Measurements from ENCODE around the gene STX12.
"Not testable (repeated sequence)": the region's sequence is repeated elsewhere in the genome, so short reads cannot be mapped to it uniquely, and the experiment has no call there.

Gene STX12

DNA sequence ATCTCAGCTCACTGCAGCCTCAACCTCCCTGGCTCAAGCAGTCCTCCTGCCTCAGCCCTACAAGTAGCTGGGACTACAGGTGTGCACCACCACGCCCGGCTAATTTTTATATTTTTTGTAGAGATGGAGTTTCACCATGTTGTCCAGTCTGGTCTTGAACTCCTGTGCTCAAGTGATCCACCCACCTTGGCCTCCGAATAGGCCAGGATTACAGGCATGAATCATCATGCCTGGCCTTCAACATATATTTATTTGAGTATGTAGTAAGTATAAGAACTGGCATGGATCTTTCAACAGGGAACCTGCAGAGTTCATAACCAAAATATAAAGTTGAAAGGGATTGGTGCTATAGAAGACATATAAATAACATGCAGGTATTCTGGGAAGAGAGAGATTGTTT lies 2.3 kb downstream of the STX12 start:
- not testable (repeated sequence) for DNase-seq (ENCODE audit: low read depth)

DNA sequence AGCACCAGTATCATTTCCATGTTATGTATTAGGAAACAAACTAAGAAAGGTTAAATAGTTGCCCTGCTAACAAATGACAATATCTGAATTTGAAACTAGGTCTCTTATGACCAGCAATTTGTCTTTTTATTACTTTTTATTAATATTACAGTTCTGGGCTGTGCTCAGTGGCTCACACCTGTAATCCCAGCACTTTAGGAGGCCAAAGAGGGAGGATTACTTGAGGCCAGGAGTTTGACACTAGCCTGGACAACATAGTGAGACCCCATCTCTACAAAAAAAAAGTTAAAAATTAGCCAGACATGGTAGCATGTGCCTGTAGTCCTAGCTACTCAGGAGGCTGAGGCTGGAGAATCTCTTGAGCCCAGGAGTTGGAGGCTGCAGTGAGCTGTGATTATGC lies 3.3 kb downstream of the STX12 start:
- not testable (repeated sequence) for DNase-seq (ENCODE audit: low read depth)

DNA sequence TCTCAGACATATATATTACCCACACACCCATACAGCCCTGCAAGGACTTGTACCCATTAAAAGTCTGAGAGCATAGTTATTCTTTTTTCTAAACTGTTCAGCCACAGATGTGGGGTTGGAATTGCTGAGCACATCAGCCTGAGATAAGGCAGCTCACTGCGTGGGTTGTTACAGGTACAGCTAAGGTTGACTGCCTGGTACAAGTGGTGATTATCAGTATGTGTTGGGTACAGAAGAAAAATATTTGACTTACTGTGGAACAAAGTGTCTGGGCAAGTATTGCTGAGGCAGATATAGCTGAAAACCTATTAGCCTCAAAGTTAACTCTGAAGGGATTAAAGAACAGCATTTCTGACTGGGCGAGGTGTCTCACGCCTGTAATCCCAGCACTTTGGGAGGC lies 5.0 kb downstream of the STX12 start:
- DNase-seq (ENCODE audit: low read depth), result no peak

- DNase-seq (ENCODE audit: low read depth), result no peak
Measured at GRCh38 chr1:27779122-27779521, 6.1 kb downstream of the STX12 start.

DNA sequence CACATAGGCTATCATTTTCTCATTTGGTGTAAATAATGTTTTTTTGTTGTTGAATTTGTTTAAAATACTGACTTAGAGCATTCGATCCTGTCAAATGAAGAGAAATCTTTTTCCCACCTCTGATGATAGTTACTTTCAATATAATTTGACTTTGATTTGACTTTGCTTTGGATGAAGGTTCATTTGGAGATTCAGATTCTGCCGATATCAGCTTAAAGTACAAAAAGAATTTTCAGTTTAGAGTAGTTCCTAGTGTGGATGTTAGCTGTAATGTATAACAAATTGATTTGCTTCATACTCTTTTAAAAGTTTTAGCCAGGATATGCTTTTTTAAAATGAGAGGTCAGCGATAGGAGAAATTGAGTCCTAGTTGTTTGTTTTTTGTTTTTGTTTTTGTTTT lies 9.9 kb downstream of the STX12 start:
- DNase-seq (ENCODE audit: low read depth), result no peak

DNA sequence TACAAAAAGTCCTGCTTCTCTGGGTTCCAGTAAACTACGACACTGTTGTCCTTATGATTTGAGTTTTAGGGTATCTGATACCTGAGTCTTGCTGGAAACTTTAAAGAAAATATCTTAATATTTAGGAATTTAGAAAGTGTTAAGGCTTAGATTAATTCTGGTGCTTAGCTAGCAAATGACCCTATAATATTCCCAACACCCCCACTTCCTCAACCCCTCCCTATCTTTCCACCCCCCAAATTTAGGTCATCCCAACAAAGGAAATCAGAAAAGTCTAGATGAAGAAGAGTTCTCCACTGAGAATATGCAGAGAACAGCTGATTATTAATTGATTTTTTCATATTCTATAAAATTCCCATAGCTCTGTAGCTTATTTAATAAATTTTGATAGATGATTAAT lies 11.7 kb downstream of the STX12 start:
- no peak for DNase-seq (ENCODE audit: low read depth)

- no peak for DNase-seq (ENCODE audit: low read depth)
Measured at GRCh38 chr1:27785781-27786455, 12.9 kb downstream of the STX12 start.

DNA sequence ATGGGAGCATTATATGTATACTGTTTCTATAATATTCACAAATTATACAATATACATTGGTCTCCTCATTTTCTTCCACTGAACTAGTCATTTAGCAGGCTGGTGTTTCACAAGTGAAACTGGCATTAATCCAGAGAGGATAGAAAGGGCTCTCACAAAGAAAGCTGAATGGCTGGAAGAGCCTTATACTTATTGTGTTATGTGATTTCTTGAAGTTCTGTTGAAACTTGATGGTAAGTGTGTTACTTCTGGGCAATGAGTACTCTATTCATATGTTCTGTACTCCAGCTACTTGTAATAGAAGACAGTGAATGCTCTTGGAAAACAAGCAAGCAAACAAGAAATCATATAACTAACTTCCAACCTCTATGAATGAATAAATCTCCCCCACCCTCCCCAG lies 14.9 kb downstream of the STX12 start:
- no peak for DNase-seq (ENCODE audit: low read depth)

GRCh38 chr1:27789540-27790041 lies 16.6 kb downstream of the STX12 start:
- DNase-seq (ENCODE audit: low read depth), result no peak

- DNase-seq (ENCODE audit: low read depth), result not testable (repeated sequence)
Measured at GRCh38 chr1:27790270-27790669, 17.3 kb downstream of the STX12 start.

- DNase-seq (ENCODE audit: low read depth), result no peak
Measured at GRCh38 chr1:27795601-27796000, 22.6 kb downstream of the STX12 start.

DNA sequence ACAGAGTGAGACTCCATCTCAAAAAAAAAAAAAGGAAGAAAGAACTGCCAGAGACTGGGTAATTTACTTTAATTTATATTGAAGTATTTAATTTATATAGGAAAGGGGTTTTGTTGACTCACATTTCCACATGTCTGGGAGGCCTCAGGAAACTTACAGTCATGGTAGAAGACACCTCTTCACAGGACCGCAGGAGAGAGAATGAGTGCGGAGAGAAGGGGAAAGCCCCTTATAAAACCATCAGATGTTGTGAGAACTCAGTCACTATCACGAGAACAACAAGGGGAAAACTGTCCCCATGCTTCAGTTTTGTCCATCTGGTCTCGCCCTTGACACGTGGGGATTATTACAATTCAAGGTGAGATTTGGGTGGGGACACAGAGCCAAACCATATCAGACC lies 31.8 kb downstream of the STX12 start:
- DNase-seq (ENCODE audit: low read depth), result no peak

GRCh38 chr1:27806758-27807157 lies 33.7 kb downstream of the STX12 start:
- no peak for DNase-seq (ENCODE audit: low read depth)

DNA sequence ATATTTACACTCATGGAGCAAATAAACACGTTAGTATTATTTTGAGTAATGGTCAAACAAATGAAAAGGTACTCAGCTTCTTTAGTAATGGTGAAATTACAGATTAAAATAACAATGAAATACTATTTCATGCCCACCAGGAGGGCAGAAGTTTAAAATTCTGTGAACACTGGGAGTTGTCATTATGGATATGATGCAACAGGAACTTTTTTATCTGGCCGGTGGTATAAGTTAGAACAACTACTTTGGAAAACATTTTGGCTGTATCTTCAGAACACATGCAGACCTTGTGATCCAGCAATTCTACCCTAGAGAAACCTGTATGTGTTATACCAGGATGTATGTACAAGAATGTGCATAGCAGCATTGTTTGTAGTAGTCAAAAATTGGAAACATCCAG lies 34.4 kb downstream of the STX12 start:
- DNase-seq (ENCODE audit: low read depth), result no peak

DNA sequence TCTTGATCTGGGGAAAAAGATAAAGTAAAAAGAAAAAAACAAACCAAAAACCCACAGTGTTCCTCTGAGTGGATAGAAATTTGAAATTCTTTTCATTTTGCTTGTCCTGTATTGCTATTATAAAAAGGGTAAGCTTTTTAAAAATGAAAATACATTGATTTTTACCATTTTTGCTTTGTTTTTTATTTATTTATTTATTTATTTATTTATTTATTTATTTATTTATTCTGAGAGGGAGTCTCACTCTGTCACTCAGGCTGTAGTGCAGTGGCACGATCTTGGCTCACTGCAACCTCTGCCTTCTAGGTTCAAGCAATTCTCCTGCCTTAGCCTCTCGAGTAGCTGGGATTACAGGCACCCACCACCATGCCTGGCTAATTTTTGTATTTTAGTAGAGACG lies 35.1 kb downstream of the STX12 start:
- not testable (repeated sequence) for DNase-seq (ENCODE audit: low read depth)

- no peak for DNase-seq (ENCODE audit: low read depth)
Measured at GRCh38 chr1:27809883-27810282, 36.9 kb downstream of the STX12 start.

DNA sequence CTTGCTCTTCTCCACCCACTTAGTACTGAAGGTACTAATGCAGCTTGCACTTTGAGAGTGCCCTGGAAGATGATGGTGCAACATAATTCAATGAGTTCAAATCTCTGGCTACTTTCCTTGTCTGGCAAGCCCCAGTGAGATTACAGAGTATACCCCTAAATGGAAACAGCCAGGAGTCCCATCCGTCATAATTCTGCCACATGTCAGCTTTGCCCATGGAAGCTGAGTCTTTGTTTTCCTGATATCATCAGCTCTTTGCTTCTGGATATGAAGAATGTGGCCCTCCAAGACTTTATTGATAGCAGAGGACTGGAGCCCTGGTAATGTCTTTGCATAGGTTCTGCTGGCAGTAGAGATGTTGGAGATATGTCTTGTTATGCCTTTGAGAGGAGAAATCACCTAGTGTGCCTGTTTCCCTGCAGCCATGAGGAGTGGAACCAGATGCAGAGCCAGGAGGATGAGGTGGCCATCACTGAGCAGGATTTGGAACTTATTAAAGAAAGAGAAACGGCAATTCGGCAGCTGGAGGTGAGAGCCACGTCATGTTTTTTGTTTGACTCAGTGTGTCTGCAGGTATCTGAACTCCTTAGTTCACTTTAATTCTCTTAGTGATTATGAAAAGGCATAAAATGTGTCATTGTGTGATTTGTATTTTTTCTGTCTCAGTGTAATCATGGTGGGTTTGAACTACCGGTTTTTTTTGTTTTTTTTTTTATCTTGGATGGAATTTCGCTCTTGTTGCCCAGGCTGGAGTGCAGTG lies 38.9 kb downstream of the STX12 start:
- no peak for DNase-seq (ENCODE audit: low read depth)

DNA sequence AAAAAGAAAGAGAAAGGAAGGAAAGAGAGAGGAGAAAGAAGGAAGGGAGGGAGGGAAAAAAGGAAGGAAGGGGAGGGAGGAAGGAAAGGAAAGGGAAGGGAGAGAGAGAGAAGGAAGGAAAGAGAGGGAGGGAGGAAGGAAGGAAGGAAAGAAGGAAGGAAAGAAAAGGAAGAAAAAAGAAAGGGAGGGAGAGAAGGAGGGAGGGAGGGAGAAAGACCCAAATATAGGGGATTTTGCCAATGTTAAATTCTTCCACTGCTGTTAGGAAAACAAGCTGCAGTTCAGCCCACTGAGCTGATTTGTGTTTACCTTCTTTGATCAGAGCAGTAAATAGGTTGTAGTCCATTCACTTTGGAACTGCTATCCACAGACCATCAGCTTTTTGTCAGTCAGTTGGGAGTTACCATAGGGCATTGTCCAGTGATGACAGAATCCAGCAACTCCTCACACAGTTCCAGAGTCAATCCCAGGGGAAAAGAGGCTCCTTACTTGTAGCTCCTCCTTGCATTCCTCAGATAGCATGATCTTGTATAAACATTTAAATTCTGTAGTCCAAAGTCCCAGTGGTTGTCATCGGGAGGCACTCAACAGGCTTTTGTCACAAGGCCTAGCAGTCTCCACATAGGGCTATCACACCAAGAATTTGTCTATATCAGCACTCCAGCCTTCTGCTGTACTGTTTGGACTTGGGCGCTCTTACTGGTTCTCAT lies 44.1 kb downstream of the STX12 start:
- DNase-seq (ENCODE audit: low read depth), result no peak

DNA sequence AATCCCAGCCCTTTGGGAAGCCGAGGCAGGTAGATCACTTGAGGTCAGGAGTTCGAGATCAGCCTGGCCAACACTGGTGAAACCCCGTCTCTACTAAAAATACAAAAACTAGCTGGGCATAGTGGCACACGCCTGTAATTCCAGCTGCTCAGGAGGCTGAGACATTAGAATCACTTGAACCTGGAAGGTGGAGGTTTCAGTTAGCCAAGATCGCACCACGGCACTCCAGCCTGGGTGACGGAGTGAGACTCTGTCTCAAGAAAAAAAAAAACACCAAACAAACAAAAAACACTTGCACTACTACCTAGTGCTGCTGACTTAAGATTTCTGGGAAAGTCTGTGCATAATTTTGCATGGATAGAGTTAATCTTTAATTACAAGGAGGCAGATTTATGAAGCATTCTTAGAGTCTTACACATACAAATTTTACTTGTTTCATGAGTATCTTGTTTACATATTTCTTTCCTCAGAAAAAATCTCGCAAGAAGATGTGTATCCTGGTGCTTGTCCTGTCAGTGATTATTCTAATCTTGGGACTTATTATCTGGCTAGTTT lies 48.8 kb downstream of the STX12 start:
- no peak for DNase-seq (ENCODE audit: low read depth)

DNA sequence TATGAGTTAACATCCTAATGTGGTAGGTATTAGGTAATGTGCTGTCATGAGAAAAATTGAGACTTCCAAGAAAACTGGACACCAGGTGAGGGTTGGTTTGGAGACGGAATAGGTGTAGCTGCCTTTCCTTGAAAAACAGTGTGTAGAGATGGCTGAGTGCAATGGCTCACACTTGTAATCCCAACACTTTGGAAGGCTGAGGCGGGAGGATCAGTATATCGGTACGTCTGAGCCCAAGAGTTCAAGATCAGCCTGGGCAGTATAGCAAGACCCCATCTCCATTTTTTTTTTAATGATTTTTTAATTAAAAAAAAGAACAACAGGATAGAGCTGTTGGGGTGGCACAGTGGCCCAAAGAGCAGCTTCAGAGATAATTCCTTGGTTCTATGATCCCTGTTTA lies 50.8 kb downstream of the STX12 start:
- no peak for DNase-seq (ENCODE audit: low read depth)

DNA sequence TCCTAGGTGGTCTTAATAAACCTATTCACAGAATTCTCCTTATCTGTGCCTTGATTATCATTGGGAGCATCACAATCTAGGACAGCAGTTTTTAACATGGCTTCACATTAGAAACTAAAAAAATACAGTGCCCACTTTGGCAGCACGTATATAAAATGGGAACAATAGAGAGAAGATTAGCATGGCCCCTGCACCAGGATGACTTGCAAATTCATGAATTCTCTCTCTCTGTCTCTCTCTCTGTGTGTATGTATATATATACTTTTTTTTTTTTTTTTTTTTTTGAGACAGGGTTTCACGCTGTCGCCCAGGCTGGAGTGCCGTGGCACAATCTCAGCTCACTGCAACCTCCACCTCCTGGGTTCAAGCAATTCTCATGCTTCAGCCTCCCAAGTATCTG lies 51.4 kb downstream of the STX12 start:
- DNase-seq (ENCODE audit: low read depth), result no peak

DNA sequence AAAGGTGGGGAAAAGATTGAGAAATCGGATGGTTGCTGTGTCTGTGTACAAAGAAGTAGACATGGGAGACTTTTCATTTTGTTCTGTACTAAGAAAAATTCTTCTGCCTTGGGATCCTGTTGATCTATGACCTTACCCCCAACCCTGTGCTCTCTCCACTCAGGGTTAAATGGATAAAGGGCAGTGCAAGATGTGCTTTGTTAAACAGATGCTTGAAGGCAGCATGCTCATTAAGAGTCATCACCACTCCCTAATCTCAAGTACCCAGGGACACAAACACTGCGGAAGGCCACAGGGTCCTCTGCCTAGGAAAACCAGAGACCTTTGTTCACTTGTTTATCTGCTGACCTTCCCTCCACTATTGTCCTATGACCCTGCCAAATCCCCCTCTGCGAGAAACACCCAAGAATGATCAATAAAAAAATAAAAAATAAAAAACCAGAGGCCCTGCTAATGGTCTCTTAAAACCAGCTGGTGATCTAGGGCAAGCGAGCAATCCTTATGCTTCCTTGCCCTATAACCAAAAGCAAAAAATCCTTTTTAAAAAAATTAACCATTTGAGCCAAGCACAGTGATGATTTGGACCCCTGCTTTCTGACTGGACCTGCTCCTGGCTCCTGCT lies 56.4 kb downstream of the STX12 start:
- DNase-seq (ENCODE audit: low read depth), result not testable (repeated sequence)
